Thoracic aorta (tissue), 2 donors: ENCODE data around the gene POLK. TPM values are rescaled to one million over a fixed set of nuclear protein-coding genes. Genes with fewer than 3 reads are reported as not detected.

Experiments
- ATAC-seq: fragments of 150-250 bp; one replicate; pipeline ENCODE4 v1.8.0; 2017; ENCODE audit warnings: low read depth; ENCODE audit not compliant: insufficient number of reproducible peaks, low FRiP score
- DNase-seq: peaks from one replicate; pipeline ENCODE4 v3.0.0-alpha.2; 2020; ENCODE audit warnings: low spot score
- H3K27ac ChIP-seq, 2 donors: fragments of 200-600 bp; sonication (generic); 1 replicate in 1 of 2; 2 replicates in 1 of 2; pipeline ENCODE4 v1.5.1; 2016; ENCODE audit warnings: mild to moderate bottlenecking in 2 of 2, moderate library complexity in 2 of 2
- H3K27me3 ChIP-seq: fragments of 200-600 bp; sonication (generic); replicated peaks from 2 replicates; pipeline ENCODE4 v1.6.0; 2016; ENCODE audit warnings: mild to moderate bottlenecking; ENCODE audit not compliant: insufficient read depth
- H3K36me3 ChIP-seq: fragments of 200-600 bp; sonication (generic); one replicate; pipeline ENCODE4 v1.5.1; 2016
- H3K4me1 ChIP-seq, 2 donors: fragments of 200-600 bp; sonication (generic); 1 replicate in 1 of 2; 2 replicates in 1 of 2; pipeline versions ENCODE4 v1.5.1 to v1.6.0; 2016; ENCODE audit warnings: low read depth in 2 of 2, mild to moderate bottlenecking in 1 of 2; ENCODE audit not compliant: control insufficient read depth in 1 of 2
- H3K4me3 ChIP-seq: fragments of 200-600 bp; sonication (generic); 2 replicates; pipeline ENCODE4 v1.5.1; 2016; ENCODE audit warnings: mild to moderate bottlenecking
- H3K9me3 ChIP-seq: fragments of 200-600 bp; sonication (generic); 2 replicates; pipeline ENCODE4 v1.5.1; 2016
- total RNA-seq, 2 donors: library from RNA; depleted of rRNA; stranded (reverse); fragments of >200 nt; gene quantifications; one replicate each; pipeline versions ENCODE4 v1.1.0 to v1.2.3, GENCODE V29; 2016
- TF ChIP-seq, protein P1 (sequence below): fragments of 200-600 bp; sonication (generic); IDR thresholded peaks from one replicate; pipeline ENCODE4 v1.5.1; 2019; ENCODE audit warnings: antibody characterized with exemption

POLK gene
- total RNA-seq, 2 donors from 2014 or later, result 48.2 to 51.4 TPM

DNA sequence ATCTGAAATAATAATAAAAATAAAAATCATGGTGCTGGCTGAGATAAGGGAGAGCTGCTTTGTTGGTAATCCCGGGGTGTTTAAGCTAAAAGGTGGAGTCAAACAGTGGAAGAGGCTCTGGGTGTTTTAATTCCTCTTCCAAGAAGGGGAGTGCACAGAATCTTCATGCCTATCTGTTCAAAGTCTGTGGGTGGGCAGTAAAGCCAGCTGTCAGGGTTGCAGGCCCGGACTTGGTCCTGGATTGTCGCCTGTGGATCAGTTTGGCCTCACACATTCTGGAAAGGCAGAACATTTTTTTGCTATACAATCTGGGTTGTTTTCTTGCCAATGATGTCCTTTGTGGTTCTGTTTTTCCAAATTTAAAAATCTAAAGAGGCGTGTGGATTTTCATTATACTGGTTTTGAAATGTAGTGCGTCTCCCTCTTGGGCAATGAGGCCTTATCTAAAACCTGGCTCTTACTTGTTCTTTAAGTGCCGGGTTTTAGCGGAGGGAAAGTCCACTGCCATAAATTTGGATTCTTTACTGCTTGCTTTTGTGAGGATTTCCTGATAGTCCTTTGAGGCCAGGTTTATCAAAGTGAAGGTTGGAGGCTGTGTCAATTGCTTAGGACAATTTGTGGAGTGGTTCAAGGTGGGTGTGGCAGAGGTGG is 105.4 kb downstream of the POLK start:
- TF ChIP-seq, protein P1, sequence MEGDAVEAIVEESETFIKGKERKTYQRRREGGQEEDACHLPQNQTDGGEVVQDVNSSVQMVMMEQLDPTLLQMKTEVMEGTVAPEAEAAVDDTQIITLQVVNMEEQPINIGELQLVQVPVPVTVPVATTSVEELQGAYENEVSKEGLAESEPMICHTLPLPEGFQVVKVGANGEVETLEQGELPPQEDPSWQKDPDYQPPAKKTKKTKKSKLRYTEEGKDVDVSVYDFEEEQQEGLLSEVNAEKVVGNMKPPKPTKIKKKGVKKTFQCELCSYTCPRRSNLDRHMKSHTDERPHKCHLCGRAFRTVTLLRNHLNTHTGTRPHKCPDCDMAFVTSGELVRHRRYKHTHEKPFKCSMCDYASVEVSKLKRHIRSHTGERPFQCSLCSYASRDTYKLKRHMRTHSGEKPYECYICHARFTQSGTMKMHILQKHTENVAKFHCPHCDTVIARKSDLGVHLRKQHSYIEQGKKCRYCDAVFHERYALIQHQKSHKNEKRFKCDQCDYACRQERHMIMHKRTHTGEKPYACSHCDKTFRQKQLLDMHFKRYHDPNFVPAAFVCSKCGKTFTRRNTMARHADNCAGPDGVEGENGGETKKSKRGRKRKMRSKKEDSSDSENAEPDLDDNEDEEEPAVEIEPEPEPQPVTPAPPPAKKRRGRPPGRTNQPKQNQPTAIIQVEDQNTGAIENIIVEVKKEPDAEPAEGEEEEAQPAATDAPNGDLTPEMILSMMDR, result no peak
- H3K4me3 ChIP-seq, result no peak overlapping the region
- no peaks in the 10 kb centered on the region for H3K36me3 ChIP-seq
- H3K27ac ChIP-seq, result no peak overlapping the region
- no peaks in the 10 kb centered on the region for H3K27me3 ChIP-seq
- H3K9me3 ChIP-seq, result no peaks in the 10 kb centered on the region
- no peaks in the 10 kb centered on the region for H3K4me1 ChIP-seq
- DNase-seq, result no peak
- no peak for ATAC-seq

DNA sequence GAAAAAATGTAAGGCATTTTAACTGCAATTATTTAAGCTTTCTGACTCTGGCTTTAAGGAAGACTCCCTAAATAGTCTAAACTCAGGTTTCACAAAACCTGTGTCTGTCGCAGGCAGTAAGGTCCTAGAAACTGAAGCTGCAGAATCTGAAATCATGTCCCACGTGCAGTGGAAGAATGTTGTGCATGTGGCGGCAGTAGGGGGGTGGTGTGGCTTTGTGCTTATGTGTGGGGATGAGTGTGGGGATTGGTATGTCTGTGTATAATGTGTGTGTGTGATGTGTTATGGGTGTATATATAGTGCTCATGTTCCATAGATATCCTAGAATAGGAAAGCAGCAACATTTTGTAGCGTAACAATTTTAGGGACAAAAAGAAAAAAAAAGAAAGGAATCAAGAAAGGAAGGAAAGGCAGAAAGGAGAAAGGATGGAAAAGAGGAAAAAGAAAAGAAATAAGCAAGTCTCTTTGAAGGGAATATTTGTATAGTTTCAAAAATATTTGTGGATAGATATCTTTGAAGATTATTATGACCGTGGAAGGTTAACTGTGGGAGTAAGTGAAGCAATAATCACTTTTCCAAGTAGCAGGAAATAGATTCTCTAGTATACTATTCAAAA is 106.2 kb downstream of the POLK start:
- Histone ChIP-seq H3K36me3 (no peaks in the 10 kb centered on the region), H3K27me3 (no peaks in the 10 kb centered on the region), H3K4me3 (no peak overlapping the region), H3K9me3 (no peaks in the 10 kb centered on the region), H3K27ac (no peak overlapping the region), H3K4me1 (no peaks in the 10 kb centered on the region)
- ATAC-seq, result no peak
- TF ChIP-seq, protein P1, result no peak
- no peak for DNase-seq

DNA sequence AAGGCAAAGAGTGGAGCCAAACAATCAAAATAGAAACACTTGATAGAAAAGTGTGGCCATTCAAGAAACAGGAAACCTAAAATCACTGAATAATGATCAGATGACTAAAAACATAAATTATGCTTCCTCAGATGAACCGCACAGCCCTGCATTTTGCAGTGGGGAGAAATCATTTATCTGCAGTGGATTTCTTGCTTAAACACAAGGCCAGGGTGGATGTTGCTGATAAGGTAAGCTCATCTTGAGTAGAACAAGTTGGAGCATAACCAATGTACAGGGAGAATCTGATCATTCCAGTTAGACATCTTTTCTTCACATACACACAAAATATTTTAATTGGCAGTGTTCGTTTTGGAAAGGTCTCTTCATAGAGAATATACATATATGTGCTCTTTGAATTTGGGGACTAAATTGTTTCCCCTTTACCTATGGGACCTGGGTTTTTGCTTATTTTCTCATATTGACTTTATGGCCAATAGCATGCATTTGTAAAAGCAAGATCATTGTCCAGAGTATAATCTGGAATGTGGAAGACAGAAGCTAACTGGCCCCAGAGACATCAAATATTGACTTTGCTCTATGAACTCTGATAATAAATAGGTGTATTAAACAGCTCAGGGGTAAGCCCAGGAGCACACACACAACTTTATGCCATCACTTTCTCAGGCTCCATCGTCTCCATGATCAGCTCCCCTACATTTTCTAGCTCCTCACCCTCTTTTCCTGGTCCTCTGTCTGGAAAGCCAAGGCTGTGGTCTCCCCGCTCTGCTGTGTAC is 108.7 kb downstream of the POLK start:
- Histone ChIP-seq H3K9me3 (no peaks in the 10 kb centered on the region), H3K27ac (no peak overlapping the region), H3K4me1 (no peaks in the 10 kb centered on the region), H3K4me3 (no peak overlapping the region), H3K27me3 (no peaks in the 10 kb centered on the region), H3K36me3 (no peaks in the 10 kb centered on the region)
- DNase-seq, result no peak
- ATAC-seq, result no peak
- TF ChIP-seq, protein P1, result no peak

DNA sequence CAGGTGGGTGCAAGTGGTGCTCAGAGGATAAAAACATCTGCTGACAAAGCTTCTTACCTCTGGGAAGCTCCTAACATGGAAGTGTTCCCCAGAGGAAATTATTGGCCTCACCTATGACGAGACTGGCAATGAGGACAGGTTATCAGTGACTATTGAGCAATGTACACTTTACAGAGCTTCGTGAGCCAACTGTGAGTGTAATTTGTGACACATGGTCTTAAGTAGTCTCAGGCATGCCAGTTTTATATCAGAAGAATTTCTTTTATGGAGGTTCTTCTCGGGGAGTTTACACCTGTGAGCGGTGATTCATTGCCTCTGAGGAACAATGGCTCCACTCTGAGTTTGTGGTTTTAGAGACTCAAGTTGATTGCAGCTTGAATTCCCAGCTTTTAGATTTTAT is 110.9 kb downstream of the POLK start:
- TF ChIP-seq, protein P1, result no peak
- Histone ChIP-seq H3K9me3 (no peaks in the 10 kb centered on the region), H3K4me1 (no peaks in the 10 kb centered on the region), H3K4me3 (no peak overlapping the region), H3K36me3 (no peaks in the 10 kb centered on the region), H3K27ac (no peak overlapping the region), H3K27me3 (no peaks in the 10 kb centered on the region)
- no peak for DNase-seq
- no peak for ATAC-seq

DNA sequence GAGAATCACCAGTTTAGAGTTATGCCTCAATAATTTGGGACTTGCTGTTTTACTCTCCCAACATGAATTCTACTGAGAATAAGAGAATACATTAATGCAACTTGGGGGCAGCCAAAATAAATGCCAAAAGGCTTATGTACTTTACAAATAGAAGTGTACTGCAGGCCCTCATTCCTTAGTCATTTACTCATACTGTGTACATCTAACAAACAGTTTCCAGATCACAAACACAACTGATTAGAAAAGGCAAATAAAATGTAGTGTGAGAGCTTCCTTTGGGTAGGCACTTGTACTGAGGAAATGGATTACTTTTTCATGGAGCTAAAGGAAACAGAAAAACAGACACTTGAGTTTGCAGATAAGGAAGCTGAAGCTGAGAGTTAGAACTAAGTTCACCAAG is 112.2 kb downstream of the POLK start:
- DNase-seq (no peak), ATAC-seq (no peak)
- Histone ChIP-seq H3K9me3 (no peaks in the 10 kb centered on the region), H3K4me1 (no peaks in the 10 kb centered on the region), H3K36me3 (no peaks in the 10 kb centered on the region), H3K27me3 (no peaks in the 10 kb centered on the region), H3K27ac (no peak overlapping the region), H3K4me3 (no peak overlapping the region)
- TF ChIP-seq, protein P1, result no peak
